Measurements from ENCODE around the gene ZNF343. TPM values are rescaled to one million over a fixed set of nuclear protein-coding genes. Genes with fewer than 3 reads are reported as not detected.

ZNF343 gene
- total and polyA plus RNA-seq, 2 of the 8 experiments (the other 6 are each of a cell fraction or from before 2014, with no cell fraction given), result 1.8 to 5.0 TPM

- no peak for TF ChIP-seq SAP30 (IDR thresholded peaks at IDR 0.05; ENCODE audit: insufficient read depth, insufficient replicate concordance, low read length)
- TF ChIP-seq ASH2L (IDR thresholded peaks at IDR 0.05; ENCODE audit: low read length), result no peak
- no peak for TF ChIP-seq BCL11A (IDR thresholded peaks at IDR 0.05; ENCODE audit: low read depth in 2 of 2, low read length in 2 of 2)
- no peak for TF ChIP-seq CHD1 (IDR thresholded peaks at IDR 0.05; ENCODE audit: low read depth, low read length)
Measured at GRCh38 chr20:2541940-2542339, 33.2 kb upstream of the ZNF343 start (continued).

Data from H1 (cell line).